Erythroblast (primary cell): ENCODE results near the gene SLC35A4.

Source experiments
- GATA1 ChIP-seq: IDR thresholded peaks from 2 replicates; pipeline ENCODE4 v1.6.1; 2011; ENCODE audit warnings: low read depth, mild to moderate bottlenecking, control low read depth, low read length, moderate library complexity
- POLR2A ChIP-seq: IDR thresholded peaks from 2 replicates; pipeline ENCODE4 v1.6.1; 2011; ENCODE audit warnings: mild to moderate bottlenecking, low read length

DNA sequence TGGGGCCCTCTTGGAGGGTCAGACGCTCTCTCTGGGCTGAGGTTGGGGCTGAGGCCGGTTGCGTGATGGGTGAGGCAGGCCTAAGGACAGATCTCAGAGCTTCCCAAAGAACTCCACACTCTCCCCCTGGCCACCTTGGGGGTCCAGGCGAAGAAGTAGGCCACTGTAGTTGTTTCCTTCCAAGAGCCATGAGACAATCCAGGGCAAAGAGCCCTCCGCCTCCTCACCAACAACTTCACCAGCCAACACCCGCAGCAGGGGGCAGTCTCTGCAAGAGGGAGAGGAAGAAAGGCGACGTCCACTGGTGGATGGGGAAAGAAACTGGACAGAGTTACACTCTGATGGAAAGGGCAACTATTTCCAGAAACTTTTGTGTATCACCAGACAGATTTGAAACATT, 10.7 kb downstream of the SLC35A4 start:
- TF ChIP-seq POLR2A, result no peak
- TF ChIP-seq GATA1, result no peak
